Glutamatergic neuron (in vitro differentiated cells): ENCODE results near the gene SLC35D3. TPM values are rescaled to one million over a fixed set of nuclear protein-coding genes. Genes with fewer than 3 reads are reported as not detected.
A peak's percentile ranks its signal among the peaks of the same experiment; 100 is the strongest.

ENCODE experiments used
- DNase-seq: peaks from one replicate; pipeline ENCODE4 v3.0.0; 2022
- H3K27ac Mint-ChIP-seq: one replicate; pipeline ENCODE4 v1.8.0; 2020; ENCODE audit warnings: mild to moderate bottlenecking, mixed read lengths, inconsistent platforms; ENCODE audit not compliant: unreplicated experiment
- H3K27me3 Mint-ChIP-seq: one replicate; pipeline ENCODE4 v1.8.0; 2020; ENCODE audit warnings: mild to moderate bottlenecking, moderate library complexity, mixed read lengths, inconsistent platforms; ENCODE audit not compliant: unreplicated experiment
- H3K36me3 Mint-ChIP-seq: one replicate; pipeline ENCODE4 v1.8.0; 2020; ENCODE audit warnings: mild to moderate bottlenecking, mixed read lengths, inconsistent platforms; ENCODE audit not compliant: unreplicated experiment
- H3K4me1 Mint-ChIP-seq: one replicate; pipeline ENCODE4 v1.8.0; 2020; ENCODE audit warnings: mild to moderate bottlenecking, low read depth, mixed read lengths, inconsistent platforms; ENCODE audit not compliant: unreplicated experiment
- H3K4me3 Mint-ChIP-seq: one replicate; pipeline ENCODE4 v1.8.0; 2020; ENCODE audit warnings: mild to moderate bottlenecking, mixed read lengths, inconsistent platforms; ENCODE audit not compliant: unreplicated experiment
- H3K9me3 Mint-ChIP-seq: one replicate; pipeline ENCODE4 v1.8.0; 2020; ENCODE audit warnings: mild to moderate bottlenecking, moderate library complexity, mixed read lengths, inconsistent platforms; ENCODE audit not compliant: unreplicated experiment
- total RNA-seq: library from RNA; stranded (reverse); fragmentation: NEBNext Ultra II Directional; extraction: Animal tissue kit (Norgen Biotek cat#: 25700); gene quantifications from one replicate; pipeline ENCODE4 v1.2.1, GENCODE V29; 2021; ENCODE audit not compliant: unreplicated experiment
- TF ChIP-seq, protein P1 (sequence below): fragments of 200-600 bp; sonication (generic); IDR thresholded peaks from one replicate; pipeline ENCODE4 v1.5.0; 2021; ENCODE audit not compliant: partially characterized antibody, unreplicated experiment

The SLC35D3 gene
- total RNA-seq, 1 donor from 2014 or later: not detected

- Mint-ChIP-seq H3K9me3 (peaks cover 4% of the 10 kb centered on the region), H3K27me3 (no peaks in the 10 kb centered on the region), H3K36me3 (no peaks in the 10 kb centered on the region), H3K4me1 (peaks cover 34% of the 10 kb centered on the region), H3K4me3 (no peak overlapping the region), H3K27ac (peak overlapping the region; percentile 78)
- DNase-seq: no peak
- TF ChIP-seq, protein P1, sequence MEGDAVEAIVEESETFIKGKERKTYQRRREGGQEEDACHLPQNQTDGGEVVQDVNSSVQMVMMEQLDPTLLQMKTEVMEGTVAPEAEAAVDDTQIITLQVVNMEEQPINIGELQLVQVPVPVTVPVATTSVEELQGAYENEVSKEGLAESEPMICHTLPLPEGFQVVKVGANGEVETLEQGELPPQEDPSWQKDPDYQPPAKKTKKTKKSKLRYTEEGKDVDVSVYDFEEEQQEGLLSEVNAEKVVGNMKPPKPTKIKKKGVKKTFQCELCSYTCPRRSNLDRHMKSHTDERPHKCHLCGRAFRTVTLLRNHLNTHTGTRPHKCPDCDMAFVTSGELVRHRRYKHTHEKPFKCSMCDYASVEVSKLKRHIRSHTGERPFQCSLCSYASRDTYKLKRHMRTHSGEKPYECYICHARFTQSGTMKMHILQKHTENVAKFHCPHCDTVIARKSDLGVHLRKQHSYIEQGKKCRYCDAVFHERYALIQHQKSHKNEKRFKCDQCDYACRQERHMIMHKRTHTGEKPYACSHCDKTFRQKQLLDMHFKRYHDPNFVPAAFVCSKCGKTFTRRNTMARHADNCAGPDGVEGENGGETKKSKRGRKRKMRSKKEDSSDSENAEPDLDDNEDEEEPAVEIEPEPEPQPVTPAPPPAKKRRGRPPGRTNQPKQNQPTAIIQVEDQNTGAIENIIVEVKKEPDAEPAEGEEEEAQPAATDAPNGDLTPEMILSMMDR: no peak
Measured at GRCh38 chr6:136963259-136963658, 41.2 kb downstream of the SLC35D3 start.

DNA sequence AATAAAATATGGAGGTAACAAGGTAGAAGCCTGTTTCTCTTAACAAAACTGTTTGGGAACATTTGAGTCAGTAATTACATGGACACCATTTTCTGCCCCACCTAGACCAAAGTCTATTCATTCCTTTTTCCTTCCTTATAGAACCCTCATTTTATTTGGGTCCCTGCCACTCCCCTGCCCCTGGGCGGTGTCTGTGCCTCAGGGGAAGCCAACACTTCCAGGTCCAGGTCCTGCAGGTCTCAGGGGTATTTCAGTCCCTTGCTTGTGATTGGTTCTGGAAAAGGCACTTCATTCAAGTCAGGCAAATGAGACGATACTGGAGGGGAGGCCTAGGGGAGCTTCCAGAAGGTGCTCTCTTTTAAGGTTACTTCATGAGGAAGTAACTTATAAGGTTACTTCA, 42.3 kb downstream of the SLC35D3 start:
- Mint-ChIP-seq H3K27ac (no peak overlapping the region), H3K36me3 (no peaks in the 10 kb centered on the region), H3K9me3 (peaks cover 2% of the 10 kb centered on the region), H3K4me3 (no peak overlapping the region), H3K27me3 (no peaks in the 10 kb centered on the region), H3K4me1 (peaks cover 36% of the 10 kb centered on the region)
- TF ChIP-seq, protein P1: no peak
- DNase-seq: no peak

GRCh38 chr6:136967876-136968752, 46.0 kb downstream of the SLC35D3 start:
- Mint-ChIP-seq H3K36me3 (no peaks in the 10 kb centered on the region), H3K4me3 (no peak overlapping the region), H3K9me3 (no peaks in the 10 kb centered on the region), H3K27ac (no peak overlapping the region), H3K27me3 (peaks cover 2% of the 10 kb centered on the region), H3K4me1 (peaks cover 24% of the 10 kb centered on the region)
- TF ChIP-seq, protein P1: peak; percentile 65
- peak; percentile 75 for DNase-seq

GRCh38 chr6:136968837-136969236, 46.7 kb downstream of the SLC35D3 start:
- H3K36me3 Mint-ChIP-seq: no peaks in the 10 kb centered on the region
- H3K4me3 Mint-ChIP-seq: no peak overlapping the region

More at GRCh38 chr6:136968837-136969236, 46.7 kb downstream of the SLC35D3 start:
- no peak for DNase-seq
- Mint-ChIP-seq H3K27me3 (peaks cover 2% of the 10 kb centered on the region), H3K27ac (no peak overlapping the region), H3K4me1 (peaks cover 19% of the 10 kb centered on the region), H3K9me3 (no peaks in the 10 kb centered on the region)
- TF ChIP-seq, protein P1: no peak
